SW480 (cell line): ENCODE measurements around the gene ALKBH5.

Source experiments
- DNase-seq: peaks from one replicate; pipeline ENCODE4 v3.0.0-alpha.2; 2016; ENCODE audit warnings: low spot score

The ALKBH5 gene

DNA sequence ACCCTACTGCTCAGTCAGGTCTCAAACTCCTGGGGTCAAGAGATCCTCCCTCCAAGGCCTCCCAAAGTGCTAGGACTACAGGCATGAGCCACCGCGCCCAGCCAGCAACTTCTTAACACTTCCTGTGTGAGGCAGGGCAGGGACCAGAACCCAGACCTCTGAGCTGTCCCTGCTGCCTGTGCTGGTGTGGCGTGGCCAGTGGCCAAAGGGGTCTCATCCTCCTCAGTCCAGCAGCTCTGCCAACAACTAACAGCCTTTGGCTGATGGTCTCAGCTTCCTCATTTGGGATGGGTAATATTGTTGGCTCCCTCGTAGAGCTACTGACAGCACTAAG lies 40.4 kb downstream of the ALKBH5 start:
- no peak for DNase-seq

DNA sequence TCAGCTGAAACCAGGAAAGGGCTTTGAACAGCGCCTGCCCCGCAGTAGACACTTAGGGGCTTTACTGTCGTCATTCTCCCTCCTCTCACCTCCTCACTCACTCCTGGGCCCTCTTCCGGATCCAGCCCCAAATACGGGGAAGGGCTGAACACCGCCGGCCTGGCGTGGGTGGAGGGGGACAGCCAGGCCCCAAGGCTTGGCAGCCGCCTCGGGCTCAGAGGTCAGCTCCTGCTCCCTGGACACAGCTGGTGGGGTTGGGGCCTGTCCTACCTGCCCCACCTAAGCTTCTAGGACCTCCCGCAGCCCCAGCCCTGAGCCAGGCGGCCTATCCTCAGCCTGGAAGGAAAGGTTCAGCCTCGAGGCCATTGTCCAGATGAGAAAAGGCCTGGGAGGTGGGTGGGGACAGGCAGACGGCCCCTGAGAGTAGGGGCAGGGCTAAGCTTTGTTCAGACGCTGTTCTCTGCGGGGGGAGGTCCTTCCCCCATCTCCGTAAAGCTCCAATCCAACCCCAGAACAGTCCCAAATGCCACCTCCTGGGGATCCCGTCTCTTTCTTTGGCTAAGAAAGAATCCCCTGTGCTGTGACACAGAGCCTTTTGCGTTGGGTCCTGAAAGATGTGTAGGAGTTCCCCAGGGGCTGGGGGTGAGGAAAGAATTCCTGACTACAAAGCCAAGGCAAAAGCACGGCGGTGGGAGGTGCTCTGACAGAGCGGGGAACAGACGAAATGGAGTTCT lies 40.9 kb downstream of the ALKBH5 start:
- no peak for DNase-seq

DNA sequence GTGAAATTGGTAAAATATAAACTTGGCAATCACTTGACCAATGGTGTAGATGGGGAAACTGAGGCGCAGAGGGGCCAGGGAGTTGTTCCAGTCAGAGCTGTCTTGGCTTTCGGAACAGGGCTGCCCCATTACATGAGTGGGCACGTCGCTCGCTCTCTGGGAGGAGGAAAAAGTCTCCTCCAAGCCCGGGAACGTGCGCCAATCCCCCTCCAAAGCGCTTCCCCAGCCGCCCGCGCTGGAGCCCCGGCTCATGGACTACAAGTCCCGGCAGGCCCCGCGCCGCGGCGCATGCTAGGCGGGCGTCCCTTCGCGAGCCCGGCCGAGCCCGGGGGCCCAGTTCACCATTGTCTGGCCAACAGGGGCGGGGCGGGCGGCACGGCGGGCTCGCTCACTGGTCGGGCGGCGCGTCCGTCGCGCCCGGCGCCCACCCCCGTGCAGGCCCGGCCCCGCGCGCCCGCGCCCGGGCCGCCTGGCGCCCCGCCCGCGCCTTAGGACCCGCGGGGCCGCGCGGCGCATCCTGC lies 41.6 kb downstream of the ALKBH5 start, which contains the start of gene LLGL1:
TSS of gene LLGL1 (plus strand) at position 515 of the 521 bp plus-strand sequence. CDS start 48 bp downstream, outside the sequence.
- DNase-seq = peak; percentile 89

DNA sequence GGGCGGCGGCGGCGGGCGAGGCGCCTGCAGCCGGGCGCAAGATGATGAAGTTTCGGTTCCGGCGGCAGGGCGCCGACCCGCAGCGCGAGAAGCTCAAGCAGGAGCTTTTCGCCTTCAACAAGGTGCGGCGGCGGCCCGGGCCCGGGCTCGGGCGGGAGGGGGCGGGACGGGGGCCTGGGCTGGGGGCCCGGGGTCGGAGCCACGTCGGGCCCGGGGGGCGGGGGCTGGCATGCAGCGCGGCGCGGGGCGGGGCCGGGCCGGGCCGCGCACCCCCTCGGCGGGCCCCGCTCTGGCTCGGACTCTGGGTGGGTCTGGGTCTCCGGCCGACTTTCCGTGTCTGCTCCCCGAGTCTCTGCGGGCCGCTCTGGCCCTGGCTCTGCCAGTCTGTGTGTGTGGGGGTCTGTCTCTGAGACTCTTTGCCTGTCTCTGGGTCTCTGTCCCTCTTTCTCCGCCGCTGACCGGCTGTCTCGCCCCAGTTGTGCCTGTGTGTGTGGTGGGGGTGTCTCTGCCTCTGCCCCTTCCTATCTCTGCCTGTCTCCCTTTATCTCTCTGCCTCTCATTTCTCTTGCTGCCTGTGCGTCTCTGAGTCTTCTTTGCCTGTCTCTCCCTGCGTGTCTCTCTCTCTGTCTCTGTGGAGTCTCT lies 42.1 kb downstream of the ALKBH5 start:
- no peak for DNase-seq

DNA sequence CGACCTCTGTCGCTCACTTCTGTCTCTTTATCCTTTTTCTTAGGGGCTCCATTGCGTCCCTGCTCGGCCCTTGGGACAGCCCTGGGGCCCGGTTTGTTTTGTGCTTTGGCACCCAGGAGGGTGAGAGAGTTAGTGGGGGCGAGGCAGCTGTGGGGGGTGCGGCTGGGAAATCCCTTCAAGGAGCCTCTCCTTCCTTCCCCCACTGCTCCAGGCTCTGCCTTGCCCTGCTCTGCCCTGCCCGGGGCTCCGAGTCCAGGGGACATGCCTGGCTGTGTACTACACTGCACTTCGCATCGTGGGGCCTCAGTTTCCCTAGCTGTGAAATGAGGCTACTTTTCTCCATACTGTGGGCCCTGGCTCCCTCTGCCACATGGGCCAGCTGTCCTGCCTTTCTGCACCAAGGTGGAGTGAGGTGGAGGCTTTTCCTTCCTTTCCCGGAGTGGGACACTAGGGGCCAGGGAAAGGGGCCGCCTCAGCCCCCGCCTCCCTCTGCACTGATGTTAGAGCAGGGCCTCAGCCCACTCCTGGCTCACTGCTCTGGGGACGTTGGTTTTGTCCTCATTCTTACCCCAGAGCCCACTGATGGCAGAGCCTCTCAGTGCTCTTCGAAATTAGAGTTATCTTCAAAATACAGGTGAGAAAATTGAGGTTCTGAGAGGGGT lies 42.8 kb downstream of the ALKBH5 start:
- DNase-seq = no peak

DNA sequence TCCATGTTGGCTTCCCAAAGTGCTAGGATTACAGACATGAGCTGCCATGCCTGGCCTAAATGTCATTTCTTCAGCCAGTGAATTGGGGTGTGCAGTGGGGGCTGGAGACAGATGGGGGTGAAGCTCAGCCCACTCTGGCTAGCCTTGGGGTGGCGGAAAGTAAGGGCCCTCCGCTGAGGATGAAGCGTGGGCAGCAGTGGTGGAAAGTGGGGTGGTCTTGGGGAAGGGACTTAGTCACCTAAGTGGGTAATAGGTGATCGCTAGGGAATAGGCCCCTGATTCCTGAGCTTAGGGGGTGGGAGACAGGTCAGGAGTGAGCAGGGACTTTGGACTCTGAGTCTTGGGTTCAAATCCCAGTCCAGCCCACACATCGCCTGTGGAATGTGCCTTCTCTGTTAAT lies 44.0 kb downstream of the ALKBH5 start:
- no peak for DNase-seq

DNA sequence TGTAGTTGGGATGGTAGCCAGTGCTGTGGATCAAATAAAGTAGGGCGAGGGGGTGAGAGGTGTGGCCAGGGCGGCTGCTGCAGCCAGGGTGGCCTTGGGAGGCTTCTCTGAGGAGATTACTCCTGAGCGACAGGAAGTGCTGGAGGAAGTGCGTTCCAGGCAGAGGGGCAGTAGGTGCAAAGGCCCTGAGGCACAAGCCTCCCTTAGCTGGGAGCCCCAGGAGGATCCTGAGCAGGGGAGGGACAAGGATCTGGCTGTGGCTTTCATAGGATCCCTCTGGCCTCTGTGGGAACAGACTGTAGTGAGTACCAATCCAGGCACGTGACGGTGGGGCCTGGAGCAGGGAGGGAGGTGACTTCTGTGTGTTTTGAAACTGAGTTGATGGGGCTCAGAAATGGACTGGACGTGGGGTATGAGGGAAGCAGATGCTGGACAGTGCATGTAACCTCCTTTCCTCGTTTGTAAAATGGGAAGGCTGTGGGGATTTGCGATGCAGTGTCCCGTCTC lies 44.6 kb downstream of the ALKBH5 start:
- no peak for DNase-seq

DNA sequence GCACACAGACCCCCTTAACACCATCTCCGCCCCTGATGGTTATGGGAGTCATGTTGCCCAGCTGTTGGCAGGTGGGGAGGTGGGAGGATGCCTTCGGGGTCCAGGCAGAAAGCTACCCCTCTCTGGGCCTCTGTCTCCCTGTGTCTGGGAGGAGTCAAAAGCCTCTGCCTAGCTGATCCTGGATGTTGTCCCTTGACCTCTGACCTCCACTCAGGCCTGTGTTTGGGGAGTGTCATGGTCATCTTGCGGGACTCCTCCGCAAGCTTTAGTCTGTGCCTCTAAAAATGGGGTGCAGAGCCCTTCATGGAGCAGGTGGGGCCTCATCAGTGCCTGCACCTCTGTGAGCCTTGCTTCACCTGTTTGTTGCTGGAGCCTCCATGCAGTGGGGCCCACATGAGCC lies 45.6 kb downstream of the ALKBH5 start:
- DNase-seq = no peak

DNA sequence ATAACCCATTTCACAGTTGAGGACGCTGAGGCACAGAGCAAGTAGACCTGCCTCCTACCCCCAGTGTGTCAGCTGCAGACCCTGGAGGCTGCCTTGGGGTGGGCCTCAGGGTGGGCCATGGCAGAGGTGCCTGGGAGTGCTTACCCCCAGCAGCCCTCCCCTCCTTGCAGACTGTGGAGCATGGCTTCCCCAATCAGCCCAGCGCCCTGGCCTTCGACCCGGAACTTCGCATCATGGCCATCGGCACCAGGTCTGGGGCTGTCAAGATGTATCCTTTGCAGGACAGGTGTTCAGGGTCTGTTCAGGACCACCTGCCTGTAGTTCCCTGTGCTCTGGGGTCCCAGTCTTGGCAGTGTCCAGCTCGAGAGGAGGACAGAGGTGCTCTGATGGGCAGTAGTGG lies 46.1 kb downstream of the ALKBH5 start:
- no peak for DNase-seq

DNA sequence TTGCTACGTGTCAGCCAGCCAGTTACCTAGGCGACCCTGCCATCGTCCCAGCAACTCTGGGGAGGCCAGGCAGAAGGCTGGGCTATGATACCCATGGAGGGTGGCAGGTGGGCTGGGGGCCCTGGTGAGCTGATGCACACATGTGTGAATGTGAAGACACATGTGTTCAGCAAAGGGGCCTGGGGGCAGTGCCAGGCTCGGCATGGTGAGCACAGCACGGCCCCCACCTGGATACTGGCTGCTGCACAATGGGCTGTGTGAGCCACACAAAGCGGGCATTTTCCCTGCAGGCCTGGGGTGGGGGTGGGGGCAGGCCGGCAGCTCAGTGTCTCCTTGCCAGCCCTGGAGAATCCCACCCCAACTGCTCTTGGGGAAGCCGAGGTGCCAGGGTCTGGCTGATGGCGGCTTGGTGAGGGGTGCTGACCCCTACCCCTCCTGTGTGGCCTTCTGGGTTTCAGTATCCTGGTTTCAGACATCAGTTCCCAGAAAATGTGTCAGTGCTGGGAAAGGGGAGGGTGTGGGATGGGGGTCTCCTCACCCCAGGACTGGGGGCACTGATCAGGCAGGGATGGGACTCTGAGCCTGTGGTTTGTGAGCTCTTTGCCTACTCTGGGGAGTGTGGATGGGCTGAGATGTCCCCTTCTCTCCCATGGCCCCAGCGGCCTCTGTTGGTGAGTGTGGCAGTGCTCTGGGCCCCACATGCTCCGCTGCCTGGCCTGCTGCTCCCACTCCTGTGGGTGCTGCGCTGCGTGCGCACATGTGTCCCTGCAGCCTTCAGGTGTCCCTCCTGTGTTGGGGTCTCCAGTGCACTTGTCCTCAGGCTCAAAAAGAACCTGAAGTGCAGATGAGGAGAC lies 46.9 kb downstream of the ALKBH5 start:
- no peak for DNase-seq

DNA sequence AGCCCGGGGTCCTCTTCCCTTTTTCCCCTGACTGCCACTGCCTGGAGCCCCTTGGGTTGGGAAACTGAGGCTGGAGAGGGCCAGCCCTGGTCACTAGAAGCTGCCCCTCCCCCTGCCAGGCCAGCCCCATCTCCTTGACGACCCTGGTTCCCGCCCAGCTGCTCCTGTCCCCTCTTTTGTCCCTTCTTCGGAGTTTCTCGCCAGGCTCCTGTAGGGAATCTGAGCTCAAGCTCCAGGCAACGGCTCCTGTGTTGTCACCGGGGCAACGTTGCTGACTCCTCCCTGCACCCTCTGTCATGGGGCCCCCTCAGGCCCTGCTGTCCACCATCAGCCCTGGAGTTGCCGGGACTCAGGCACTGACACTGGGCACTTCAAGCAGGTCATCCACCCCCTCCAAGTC lies 47.5 kb downstream of the ALKBH5 start:
- DNase-seq = no peak

DNA sequence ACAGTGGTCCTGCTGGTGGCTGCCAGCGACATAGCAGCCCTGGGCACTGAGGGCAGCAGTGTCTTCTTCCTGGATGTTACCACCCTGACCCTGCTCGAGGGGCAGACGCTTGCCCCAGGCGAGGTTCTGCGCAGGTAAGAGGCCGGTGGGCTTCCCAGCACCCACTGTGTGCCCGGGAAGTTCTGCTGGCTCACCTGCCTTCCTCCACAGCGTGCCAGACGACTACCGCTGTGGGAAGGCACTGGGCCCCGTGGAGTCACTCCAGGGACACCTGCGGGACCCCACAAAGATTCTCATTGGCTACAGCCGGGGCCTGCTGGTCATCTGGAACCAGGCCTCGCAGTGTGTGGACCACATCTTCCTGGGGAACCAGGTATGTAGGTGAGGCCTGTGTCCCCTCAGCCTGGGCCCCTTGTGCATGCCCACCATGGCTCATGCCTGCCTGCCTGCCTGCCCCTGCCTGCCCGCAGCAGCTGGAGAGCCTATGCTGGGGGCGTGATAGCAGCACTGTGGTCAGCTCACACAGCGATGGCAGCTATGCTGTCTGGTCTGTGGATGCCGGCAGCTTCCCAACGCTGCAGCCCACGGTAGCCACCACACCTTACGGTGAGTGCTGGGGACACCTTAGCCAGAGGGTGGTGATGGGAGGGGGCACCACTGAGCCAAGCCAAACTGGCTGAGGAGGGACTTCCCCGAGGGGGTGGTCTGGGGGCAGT lies 50.3 kb downstream of the ALKBH5 start:
- no peak for DNase-seq

DNA sequence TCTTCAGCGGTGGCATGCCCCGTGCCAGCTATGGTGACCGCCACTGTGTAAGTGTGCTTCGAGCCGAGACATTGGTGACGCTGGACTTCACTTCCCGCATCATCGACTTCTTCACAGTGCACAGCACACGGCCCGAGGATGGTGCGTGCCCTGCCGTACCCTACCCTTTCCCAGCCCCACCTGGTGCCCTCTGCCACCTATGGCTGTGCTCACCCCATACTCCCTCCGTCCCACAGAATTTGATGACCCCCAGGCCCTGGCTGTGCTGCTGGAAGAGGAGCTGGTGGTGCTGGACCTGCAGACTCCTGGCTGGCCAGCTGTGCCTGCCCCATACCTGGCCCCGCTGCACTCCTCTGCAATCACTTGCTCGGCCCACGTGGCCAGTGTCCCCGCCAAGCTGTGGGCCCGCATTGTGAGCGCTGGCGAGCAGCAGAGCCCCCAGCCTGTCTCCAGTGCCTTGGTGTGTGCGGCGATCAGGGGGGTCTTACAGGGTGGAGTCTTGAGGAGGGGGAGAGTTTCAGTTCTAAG lies 51.3 kb downstream of the ALKBH5 start:
- no peak for DNase-seq

DNA sequence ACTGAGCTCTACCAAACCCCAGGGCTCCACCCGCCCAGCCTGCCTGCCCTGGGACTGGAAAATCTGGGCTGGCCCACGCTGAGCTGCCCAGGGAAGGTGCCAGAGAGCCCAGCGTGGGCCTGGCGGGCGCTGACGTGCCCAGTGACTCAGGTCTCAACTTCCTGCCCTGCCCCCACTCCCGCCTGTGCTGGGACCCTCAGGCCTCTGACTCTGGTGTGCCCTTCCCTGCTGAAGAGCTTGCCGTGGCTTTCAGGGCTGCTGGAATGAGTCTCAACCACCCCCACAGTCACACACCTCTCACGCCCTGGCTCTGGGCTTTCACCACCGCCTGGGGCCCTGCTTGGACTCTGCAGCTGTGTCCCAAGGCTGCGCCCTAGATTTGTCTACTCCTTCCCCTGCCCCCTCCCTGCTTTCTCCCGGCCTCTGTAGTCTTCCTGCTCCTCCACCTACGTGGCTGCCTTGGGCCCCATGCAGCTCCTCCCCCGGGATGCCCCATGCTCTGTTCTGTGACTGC lies 52.2 kb downstream of the ALKBH5 start:
- DNase-seq = peak; percentile 51

DNA sequence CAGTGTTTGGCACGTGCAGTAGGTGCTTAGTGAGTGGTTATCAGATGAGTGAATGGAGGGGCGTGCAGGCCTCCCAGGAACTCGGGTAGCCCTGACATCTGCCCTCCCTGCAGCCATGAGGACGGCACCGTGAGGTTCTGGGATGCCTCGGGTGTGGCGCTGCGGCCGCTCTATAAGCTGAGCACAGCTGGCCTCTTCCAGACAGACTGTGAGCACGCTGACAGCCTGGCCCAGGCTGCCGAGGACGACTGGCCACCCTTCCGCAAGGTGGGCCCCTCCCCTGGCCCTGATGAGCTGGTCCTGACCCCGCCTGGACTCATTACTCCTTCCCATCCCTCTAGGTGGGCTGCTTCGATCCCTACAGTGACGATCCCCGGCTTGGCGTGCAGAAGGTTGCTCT lies 52.9 kb downstream of the ALKBH5 start:
- DNase-seq = no peak

DNA sequence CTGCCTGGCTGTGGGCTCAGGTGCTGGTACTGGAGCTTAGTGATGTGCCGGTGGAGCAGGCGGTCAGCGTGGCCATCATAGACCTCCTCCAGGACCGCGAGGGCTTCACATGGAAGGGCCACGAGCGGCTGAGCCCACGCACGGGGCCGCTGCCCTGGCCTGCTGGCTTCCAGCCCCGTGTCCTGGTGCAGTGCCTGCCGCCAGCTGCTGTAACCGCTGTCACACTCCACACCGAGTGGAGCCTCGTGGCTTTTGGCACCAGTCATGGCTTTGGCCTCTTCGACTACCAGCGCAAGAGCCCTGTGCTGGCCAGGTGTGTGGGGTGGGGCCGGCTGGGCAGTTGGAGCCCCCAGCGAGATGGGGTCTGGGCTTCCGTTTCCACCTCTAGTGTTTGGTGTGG lies 53.8 kb downstream of the ALKBH5 start:
- DNase-seq = no peak

DNA sequence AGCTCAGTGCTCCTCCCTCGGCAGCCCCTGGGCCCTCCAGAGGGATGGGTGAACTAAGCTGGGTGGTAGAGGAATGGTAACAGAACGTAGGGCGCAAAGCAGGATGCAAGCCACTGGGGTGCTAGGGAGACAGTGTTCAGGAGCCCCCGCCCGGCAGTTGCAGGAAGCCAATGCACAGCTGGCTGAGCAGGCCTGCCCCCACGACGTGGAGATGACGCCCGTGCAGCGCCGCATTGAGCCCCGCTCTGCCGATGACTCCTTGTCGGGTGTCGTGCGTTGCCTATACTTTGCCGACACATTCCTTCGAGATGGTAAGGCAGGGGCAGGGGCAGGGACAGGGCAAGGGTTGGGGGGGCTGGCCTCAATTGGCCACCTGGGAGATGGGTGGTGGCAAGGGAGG lies 54.7 kb downstream of the ALKBH5 start:
- no peak for DNase-seq

DNA sequence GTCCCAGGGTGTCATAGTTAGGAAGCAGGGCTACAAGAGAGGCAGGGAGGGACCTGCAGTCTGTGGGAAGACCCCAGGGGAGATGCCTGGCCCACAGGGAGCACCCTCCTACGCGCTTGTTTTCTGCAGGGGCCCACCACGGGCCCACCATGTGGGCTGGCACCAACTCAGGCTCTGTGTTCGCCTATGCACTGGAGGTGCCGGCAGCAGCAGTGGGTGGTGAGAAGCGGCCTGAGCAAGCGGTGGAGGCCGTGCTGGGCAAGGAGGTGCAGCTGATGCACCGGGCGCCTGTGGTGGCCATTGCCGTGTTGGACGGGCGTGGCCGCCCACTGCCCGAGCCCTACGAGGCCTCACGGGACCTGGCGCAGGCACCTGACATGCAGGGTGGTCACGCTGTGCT lies 56.8 kb downstream of the ALKBH5 start:
- no peak for DNase-seq

DNA sequence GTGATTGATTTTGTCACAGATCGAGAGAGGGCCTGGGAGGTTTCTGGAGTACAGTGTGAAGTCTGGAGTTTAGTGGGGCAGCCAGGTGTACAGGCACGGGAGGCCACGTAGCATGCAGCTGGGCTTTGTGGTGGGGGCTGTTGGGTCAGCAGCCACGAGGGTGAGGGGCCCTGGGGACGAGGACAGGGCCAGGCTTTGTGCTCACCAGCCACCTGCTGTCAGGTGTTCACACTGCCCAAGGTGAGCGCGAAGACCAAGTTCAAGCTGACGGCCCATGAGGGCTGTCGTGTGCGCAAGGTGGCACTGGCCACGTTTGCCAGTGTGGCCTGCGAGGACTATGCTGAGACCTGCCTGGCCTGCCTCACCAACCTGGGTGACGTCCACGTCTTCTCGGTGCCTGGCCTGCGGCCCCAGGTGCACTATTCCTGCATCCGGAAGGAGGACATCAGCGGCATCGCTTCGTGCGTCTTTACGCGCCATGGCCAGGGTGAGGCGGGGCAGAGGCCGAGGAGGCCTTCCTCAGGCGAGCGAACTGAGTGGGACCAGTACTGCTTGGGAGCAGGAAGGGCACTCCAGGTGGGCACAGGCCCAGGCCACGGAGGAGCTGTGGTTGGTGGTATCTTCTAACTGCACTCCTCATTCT lies 57.7 kb downstream of the ALKBH5 start:
- no peak for DNase-seq

DNA sequence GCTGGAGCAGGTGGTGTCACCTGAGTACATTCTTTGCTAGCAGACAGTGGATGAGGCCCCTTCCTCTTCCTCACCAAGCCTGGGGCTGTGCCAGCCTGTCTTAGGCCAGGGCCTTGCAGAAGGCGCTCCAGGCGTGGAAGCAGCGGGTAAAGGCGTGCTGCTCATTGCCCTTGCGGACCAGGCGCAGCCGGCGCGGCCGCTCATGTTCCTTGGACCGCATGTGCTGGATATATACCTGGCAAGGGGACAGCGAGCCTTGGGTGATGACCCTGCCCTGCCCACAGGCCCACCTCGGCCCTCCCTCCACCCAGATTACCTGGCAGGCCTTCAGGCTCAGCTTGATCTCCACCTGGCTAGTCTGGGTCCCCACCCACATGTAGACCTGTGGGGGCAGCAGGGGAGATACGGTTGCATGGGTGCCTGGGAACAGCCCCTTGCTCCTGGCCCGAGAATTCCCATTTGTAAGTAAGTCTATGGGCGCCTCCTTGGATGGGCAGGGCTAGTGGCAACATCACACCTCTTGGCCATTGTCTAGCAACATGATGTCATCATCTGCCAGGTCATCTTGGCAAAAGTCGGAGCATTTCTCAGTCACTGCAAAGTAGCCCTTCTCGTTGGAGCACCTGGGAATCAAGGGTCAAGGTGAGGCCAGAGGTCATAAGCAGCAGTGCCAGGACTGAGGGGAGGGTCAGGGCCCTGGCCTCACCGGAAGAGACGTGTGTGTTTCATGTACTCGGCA lies 61.6 kb downstream of the ALKBH5 start:
- no peak for DNase-seq
